ENCODE measurements around the gene SFMBT1.

DNA sequence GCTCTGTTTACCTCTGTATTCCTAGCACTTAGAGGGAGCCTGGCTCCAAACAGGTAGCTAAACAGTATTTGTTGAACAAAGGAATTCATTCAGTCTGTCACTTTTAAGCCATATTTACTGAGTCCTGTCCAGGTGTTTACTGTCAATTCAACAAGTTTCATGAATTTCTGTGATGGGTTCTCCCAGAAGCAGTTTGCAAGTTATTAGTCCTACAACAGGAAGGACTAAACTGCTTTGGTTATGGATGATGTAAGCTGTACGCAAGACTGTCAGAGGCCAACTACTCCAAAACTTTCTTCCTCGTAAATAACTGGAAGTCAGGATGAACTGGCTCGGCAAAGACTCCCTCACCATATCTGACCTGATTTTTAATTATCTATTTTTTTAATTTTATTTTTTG lies 173.6 kb downstream of the SFMBT1 start:
- TF ChIP-seq, protein P1, sequence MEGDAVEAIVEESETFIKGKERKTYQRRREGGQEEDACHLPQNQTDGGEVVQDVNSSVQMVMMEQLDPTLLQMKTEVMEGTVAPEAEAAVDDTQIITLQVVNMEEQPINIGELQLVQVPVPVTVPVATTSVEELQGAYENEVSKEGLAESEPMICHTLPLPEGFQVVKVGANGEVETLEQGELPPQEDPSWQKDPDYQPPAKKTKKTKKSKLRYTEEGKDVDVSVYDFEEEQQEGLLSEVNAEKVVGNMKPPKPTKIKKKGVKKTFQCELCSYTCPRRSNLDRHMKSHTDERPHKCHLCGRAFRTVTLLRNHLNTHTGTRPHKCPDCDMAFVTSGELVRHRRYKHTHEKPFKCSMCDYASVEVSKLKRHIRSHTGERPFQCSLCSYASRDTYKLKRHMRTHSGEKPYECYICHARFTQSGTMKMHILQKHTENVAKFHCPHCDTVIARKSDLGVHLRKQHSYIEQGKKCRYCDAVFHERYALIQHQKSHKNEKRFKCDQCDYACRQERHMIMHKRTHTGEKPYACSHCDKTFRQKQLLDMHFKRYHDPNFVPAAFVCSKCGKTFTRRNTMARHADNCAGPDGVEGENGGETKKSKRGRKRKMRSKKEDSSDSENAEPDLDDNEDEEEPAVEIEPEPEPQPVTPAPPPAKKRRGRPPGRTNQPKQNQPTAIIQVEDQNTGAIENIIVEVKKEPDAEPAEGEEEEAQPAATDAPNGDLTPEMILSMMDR (conservative IDR thresholded peaks at IDR 0.05): no peak
- TF ChIP-seq EZH2 (IDR thresholded peaks at IDR 0.05; ENCODE audit: low read depth): no peak

Measured in PC-9 (cell line).